ENCODE data around the gene B4GALT2. TPM values are rescaled to one million over a fixed set of nuclear protein-coding genes. Genes with fewer than 3 reads are reported as not detected.

The B4GALT2 gene
- total RNA-seq, 1 donor from 2014 or later = 16.1 TPM

- intact Hi-C loops (cut with micrococcal nuclease) = loop anchor here (1.0 to 10.0 kb wide), 18 partner anchors 12 to 1738 kb away; partner anchors contain the start of genes ATP6V0B, C1orf50, CCDC24 and CDC20
Measured at GRCh38 chr1:43946236-43947060, 32.6 kb upstream of the B4GALT2 start, which contains the start of gene IPO13. Gene IPO13 (plus strand): TSS chr1:43946950. CDS start chr1:43947601, 651 bp downstream.

- intact Hi-C loops (cut with micrococcal nuclease) = loop anchor here (2.0 to 10.0 kb wide), 7 partner anchors 266 to 1738 kb away; partner anchors contain the start of genes C1orf50, CDC20, DMAP1 and GPBP1L1
Measured at GRCh38 chr1:43947061-43947873, 31.7 kb upstream of the B4GALT2 start.

DNA sequence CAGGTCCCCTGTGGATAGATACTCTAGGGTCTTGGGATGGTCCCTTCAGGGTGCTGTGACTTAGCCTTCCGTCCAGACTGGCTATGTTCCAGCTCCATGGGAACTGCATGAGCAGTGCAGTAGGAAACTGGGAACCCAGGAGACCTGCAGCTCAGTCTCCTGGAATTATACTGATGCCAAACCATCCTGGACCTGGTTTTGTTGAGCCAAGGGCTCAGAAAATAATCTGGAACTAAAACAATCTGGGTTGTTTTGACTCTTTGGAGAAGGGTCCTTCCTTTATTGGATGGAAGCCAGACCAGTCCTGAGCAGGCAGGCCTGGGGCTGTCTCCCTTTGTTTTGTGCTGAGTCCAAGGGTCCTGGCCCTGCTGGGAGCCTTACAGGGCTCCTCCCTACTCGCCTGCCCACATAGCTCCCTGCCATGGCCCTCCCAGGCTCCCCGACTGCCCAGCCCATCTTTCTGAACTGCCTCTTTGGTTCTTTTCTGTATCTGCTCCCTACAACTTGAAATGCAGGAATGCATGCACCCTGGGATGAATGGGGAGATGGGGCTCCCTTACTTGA is 31.1 kb upstream of the B4GALT2 start:
- intact Hi-C loops (cut with micrococcal nuclease) = loop anchor here (2.0 to 10.0 kb wide), 7 partner anchors 265 to 1737 kb away; partner anchors contain the start of genes C1orf50, CDC20, DMAP1 and GPBP1L1

DNA sequence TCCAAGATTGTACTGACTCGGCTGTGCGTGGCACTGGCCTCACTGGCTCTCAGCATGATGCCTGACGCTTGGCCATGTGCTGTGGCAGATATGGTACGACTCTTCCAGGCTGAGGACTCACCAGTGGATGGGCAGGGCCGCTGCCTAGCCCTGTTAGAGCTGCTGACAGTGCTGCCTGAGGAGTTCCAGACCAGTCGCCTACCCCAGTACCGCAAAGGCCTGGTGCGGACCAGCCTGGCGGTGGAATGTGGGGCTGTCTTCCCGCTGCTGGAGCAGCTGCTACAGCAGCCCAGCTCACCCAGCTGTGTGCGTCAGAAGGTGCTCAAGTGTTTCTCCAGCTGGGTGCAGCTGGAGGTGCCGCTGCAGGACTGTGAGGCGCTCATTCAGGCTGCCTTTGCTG is 29.3 kb upstream of the B4GALT2 start:
- intact Hi-C loops (cut with micrococcal nuclease) = loop anchor here (10.0 kb wide), 3 partner anchors 1025 to 1735 kb away; partner anchors contain the start of genes C1orf50, GPBP1L1, P3H1 and TMEM69

DNA sequence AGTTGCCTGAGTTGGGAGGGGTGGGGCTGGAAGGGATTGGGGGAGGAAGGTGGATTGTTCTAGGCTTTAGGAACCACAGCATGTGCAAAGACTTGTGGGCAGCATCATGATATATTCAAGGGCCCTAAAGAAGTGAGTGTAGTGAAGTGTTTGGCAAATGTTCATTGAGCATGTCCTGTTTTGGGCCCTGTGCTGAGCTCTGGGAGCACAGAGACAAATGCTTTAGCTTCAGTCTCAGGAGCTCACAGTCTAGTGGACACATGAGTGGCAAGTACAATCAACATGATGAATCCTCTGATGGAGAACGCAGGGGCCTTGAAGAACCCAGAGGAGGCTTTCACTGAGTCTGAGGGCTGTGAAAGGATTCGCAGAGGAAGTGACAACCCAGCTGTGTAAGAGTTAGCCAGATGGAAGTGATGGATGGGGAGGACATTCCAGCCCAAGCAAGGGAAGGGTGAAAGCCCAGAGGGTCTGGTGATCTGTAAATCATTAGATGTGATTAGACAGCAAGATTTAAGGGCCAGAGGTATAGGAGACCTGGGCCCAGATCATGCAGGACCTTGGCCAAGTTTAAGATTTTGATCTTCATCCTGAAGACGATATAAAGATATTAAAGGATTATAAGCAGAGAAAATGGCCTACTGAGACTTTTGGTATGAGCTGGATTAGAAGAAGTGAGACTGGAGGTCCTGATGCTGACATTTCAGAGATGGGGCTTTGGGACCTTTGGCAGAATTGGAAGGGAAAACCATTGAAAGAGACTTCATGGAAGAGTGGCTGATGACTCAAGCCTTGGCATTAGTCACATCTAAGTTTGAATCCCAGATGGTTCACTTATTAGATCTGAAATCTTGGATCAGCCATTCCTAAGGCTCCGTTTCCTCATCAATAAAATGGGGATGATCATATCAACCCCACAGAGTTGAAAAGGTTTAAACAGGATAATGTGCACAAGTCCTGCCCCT is 27.7 kb upstream of the B4GALT2 start:
- intact Hi-C loops (cut with micrococcal nuclease) = no loop called here

- intact Hi-C loops (cut with micrococcal nuclease) = no loop called here
Measured at GRCh38 chr1:43952731-43953346, 26.2 kb upstream of the B4GALT2 start.

- intact Hi-C loops (cut with micrococcal nuclease) = no loop called here
Measured at GRCh38 chr1:43953361-43953760, 25.6 kb upstream of the B4GALT2 start.

- intact Hi-C loops (cut with micrococcal nuclease) = no loop called here
Measured at GRCh38 chr1:43954036-43954435, 25.0 kb upstream of the B4GALT2 start.

- intact Hi-C loops (cut with micrococcal nuclease) = no loop called here
Measured at GRCh38 chr1:43956234-43956633, 22.8 kb upstream of the B4GALT2 start.

DNA sequence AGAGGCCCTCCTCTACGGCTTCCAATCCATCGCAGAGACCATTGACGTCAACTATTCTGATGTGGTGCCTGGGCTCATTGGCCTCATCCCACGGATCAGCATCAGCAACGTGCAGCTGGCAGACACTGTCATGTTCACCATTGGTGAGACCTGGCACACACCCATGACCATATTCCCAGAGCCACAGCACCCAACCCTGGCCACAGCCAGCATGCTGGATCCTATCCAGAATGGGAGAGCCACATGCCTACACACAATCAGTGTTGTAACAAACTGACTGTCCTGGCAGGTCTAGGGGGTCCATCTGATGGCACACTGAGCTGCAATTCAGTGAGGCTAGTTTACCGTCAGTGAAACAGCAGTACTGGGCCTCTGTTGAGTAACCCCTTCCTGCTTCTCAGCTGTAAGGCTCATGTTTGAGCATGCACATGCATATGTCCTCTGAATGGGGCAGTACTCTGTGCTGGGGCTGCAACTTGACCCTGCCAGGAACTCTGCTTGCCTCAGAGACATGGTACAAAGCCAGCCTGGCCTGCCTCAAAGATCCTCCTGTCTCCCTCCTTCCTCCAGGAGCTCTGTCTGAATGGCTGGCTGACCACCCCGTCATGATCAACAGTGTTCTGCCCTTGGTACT is 21.5 kb upstream of the B4GALT2 start:
- intact Hi-C loops (cut with micrococcal nuclease) = no loop called here

GRCh38 chr1:43958351-43959255 is 20.4 kb upstream of the B4GALT2 start:
- intact Hi-C loops (cut with micrococcal nuclease) = no loop called here

DNA sequence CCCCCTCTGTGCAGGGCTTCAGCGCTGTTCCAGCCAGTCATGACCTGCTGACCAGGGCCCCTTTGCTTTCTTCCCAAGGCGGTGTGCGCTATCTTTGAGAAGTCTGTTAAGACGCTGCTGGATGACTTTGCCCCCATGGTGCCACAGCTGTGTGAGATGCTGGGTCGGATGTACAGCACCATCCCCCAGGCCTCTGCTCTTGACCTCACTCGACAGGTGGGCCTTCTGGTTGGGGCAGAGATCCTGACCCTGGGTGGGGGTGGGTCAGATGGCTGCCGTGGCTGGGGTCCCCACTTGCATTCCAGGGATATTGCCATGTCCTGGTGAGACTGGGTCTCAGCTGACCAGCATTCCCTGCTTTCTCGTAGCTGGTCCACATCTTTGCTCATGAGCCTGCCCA is 18.2 kb upstream of the B4GALT2 start:
- intact Hi-C loops (cut with micrococcal nuclease) = no loop called here

GRCh38 chr1:43961692-43962091 is 17.3 kb upstream of the B4GALT2 start:
- intact Hi-C loops (cut with micrococcal nuclease) = no loop called here

DNA sequence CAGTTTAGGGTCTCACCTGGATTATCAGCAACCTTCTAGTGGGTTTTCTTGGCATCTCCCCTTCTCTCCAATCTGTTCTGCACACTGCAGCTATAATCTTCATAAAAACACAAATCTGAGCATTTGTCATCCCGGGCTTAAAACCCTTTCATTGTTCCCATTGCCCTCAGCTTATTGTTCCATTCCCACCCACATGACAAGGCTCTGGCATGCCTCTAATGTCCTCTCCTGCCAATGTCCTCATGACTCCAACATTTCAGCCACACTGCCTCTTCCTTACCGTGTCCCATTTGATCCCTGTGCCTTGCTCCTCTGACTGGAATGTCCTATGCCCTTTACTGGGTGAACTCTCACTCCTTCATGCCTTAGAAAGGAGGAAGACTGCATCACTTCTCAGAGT is 16.7 kb upstream of the B4GALT2 start:
- intact Hi-C loops (cut with micrococcal nuclease) = no loop called here

DNA sequence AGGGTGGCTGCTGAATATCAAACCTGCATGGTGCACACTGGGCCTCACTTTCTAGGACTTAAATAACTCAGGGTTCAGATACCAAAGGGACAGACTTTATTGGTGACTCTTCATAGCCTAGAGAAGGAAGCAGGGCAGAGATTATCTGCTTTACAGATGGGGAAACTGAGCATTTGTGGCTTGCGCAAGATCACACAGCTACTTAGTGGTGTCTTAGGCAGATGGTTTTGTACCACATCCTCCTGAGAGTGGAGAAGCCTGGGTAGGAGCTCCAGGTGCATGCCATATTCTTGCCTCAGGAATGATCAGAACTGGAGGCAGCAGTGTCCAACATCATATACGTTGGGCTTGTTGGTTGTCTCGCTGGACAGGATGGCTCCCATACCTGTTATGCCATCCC is 16.0 kb upstream of the B4GALT2 start:
- intact Hi-C loops (cut with micrococcal nuclease) = no loop called here

GRCh38 chr1:43963890-43964289 is 15.1 kb upstream of the B4GALT2 start:
- intact Hi-C loops (cut with micrococcal nuclease) = no loop called here

DNA sequence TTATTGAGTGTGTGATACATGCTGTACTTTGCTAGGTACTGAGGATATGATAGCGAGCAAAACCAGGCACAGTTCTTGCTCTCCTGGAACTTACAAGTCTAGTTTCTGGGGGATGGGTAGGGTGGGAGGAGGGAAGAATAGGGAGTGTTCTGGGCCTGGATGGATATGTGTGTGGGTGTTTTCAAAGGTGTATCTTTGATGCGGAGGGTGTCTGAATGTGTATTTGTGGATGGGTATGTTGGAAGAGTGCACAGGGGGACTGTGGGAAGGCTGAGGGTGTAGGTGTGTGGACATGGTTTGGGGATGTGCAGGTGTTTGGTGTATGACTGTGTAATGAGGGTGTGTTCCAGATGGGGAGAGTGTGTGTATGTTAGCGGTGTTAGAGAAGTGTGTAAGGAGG is 13.7 kb upstream of the B4GALT2 start:
- intact Hi-C loops (cut with micrococcal nuclease) = no loop called here

GRCh38 chr1:43968348-43968948 is 10.6 kb upstream of the B4GALT2 start:
- intact Hi-C loops (cut with micrococcal nuclease) = loop anchor here (2.0 kb wide), 1 partner anchor 610 kb away; the partner anchor contains the start of gene CDC20
